C4-2B (cell line): Measurements from ENCODE around the gene ZDHHC3.

Source experiments
- CTCF ChIP-seq: fragments of 450-650 bp; conservative IDR thresholded peaks from 2 replicates; pipeline ENCODE4 v1.5.1; 2017; ENCODE audit warnings: mild to moderate bottlenecking
- ZFX ChIP-seq: fragments of 450-650 bp; IDR thresholded peaks from 2 replicates; pipeline ENCODE4 v1.6.1; 2017

GRCh38 chr3:44894485-44894884 is 81.5 kb downstream of the ZDHHC3 start:
- TF ChIP-seq CTCF (no peak), ZFX (no peak)
